Mesothelial cell of epicardium (in vitro differentiated cells): ENCODE results near the gene EFNA1. TPM values are rescaled to one million over a fixed set of nuclear protein-coding genes. Genes with fewer than 3 reads are reported as not detected.
"Not testable (repeated sequence)": the region's sequence is repeated elsewhere in the genome, so short reads cannot be mapped to it uniquely, and the experiment has no call there.

ENCODE experiments used
- DNase-seq, 2 experiments: peaks; one replicate each; pipeline ENCODE4 v3.0.0; 2021; ENCODE audit warnings: low spot score in 2 of 2; ENCODE audit not compliant: unreplicated experiment in 2 of 2
- H3K27ac Mint-ChIP-seq: 2 replicates; pipeline ENCODE4 v1.8.0; 2021; ENCODE audit warnings: mixed read lengths
- H3K27me3 Mint-ChIP-seq: 2 replicates; pipeline ENCODE4 v1.8.0; 2021; ENCODE audit warnings: low read depth, mixed read lengths
- H3K36me3 Mint-ChIP-seq: 2 replicates; pipeline ENCODE4 v1.8.0; 2021; ENCODE audit warnings: mixed read lengths
- H3K4me1 Mint-ChIP-seq: 2 replicates; pipeline ENCODE4 v1.8.0; 2021; ENCODE audit warnings: mixed read lengths
- H3K4me3 Mint-ChIP-seq: 2 replicates; pipeline ENCODE4 v1.8.0; 2021; ENCODE audit warnings: mild to moderate bottlenecking, moderate library complexity, mixed read lengths
- H3K9me3 Mint-ChIP-seq: 2 replicates; pipeline ENCODE4 v1.8.0; 2021; ENCODE audit warnings: mixed read lengths
- total RNA-seq: library from RNA; stranded (reverse); gene quantifications from 3 replicates; pipeline ENCODE4 v1.2.1, GENCODE V29; 2021
- TF ChIP-seq, protein P1 (sequence below): fragments of 200-600 bp; sonication (generic); IDR thresholded peaks from one replicate; pipeline ENCODE4 v1.5.0; 2021; ENCODE audit warnings: antibody characterized with exemption; ENCODE audit not compliant: unreplicated experiment

Gene EFNA1
- total RNA-seq, 1 donor from 2014 or later = 92.4 TPM

- TF ChIP-seq, protein P1, sequence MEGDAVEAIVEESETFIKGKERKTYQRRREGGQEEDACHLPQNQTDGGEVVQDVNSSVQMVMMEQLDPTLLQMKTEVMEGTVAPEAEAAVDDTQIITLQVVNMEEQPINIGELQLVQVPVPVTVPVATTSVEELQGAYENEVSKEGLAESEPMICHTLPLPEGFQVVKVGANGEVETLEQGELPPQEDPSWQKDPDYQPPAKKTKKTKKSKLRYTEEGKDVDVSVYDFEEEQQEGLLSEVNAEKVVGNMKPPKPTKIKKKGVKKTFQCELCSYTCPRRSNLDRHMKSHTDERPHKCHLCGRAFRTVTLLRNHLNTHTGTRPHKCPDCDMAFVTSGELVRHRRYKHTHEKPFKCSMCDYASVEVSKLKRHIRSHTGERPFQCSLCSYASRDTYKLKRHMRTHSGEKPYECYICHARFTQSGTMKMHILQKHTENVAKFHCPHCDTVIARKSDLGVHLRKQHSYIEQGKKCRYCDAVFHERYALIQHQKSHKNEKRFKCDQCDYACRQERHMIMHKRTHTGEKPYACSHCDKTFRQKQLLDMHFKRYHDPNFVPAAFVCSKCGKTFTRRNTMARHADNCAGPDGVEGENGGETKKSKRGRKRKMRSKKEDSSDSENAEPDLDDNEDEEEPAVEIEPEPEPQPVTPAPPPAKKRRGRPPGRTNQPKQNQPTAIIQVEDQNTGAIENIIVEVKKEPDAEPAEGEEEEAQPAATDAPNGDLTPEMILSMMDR = no peak
- Mint-ChIP-seq H3K9me3 (no peaks in the 10 kb centered on the region), H3K4me1 (peaks cover 45% of the 10 kb centered on the region), H3K27me3 (peaks cover 3% of the 10 kb centered on the region), H3K36me3 (peaks cover 14% of the 10 kb centered on the region), H3K4me3 (peak overlapping the region; percentile 90), H3K27ac (peak overlapping the region; percentile 99)
- no peak for DNase-seq
Measured at GRCh38 chr1:155137154-155137949, 9.7 kb downstream of the EFNA1 start.

GRCh38 chr1:155139895-155140629 lies 12.4 kb downstream of the EFNA1 start, which contains the start of gene DPM3:
DPM3 (minus strand) TSS chr1:155140531; CDS start chr1:155140240, 291 bp downstream.
- DNase-seq = peak; percentile 71 to 88
- Mint-ChIP-seq H3K27me3 (peaks cover 8% of the 10 kb centered on the region), H3K4me3 (peak within 1 kb of the TSS; percentile 90), H3K4me1 (peaks cover 34% of the 10 kb centered on the region), H3K36me3 (peaks cover 3% of the 10 kb centered on the region), H3K27ac (peak within 1 kb of the TSS; percentile 95), H3K9me3 (no peaks in the 10 kb centered on the region)
- TF ChIP-seq, protein P1 = no peak

DNA sequence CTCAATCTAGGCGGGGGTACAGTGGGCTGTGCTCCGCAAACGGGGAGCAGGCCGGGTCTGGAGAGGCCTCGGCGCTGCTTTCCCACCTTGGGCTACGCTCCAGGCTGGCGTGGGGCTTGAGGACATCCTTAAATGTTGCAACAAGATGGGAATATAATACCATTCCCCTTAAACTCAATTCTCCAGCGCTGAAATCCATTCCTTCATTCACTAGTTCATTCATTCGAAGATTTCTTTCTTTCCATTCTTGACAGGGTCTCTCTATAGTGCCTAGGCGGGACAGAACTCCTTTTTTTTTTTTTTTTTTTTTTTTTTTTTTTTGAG lies 12.9 kb downstream of the EFNA1 start:
- TF ChIP-seq, protein P1 = no peak
- Mint-ChIP-seq H3K27me3 (peaks cover 10% of the 10 kb centered on the region), H3K9me3 (no peaks in the 10 kb centered on the region), H3K4me1 (peaks cover 28% of the 10 kb centered on the region), H3K27ac (peak overlapping the region; percentile 95), H3K36me3 (peaks cover 3% of the 10 kb centered on the region), H3K4me3 (peak overlapping the region; percentile 90)
- no peak for DNase-seq

GRCh38 chr1:155141749-155142148 lies 14.1 kb downstream of the EFNA1 start:
- TF ChIP-seq, protein P1 = no peak
- Mint-ChIP-seq H3K4me1 (peaks cover 24% of the 10 kb centered on the region), H3K27ac (no peak overlapping the region), H3K36me3 (peaks cover 3% of the 10 kb centered on the region), H3K4me3 (no peak overlapping the region), H3K9me3 (no peaks in the 10 kb centered on the region), H3K27me3 (peaks cover 11% of the 10 kb centered on the region)
- no peak for DNase-seq

DNA sequence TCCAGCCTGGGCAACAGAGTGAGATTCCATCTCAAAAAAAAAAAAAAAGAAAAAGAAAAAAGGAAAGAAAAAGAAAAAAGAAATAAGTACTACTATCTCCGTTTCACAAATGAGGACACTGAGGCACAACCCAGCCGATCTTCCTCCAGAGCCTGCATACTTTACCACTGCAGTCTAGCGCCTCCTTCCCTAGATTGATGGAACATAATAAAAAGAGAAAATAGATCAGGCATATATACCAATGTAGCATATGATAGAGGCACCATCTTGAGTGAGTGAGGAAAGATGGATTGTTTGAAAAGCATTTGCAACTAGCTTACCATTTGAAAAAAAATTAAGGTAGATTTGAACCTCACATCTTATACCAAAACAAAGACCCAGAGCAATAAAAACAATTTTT lies 17.8 kb downstream of the EFNA1 start:
- Mint-ChIP-seq H3K4me1 (peaks cover 2% of the 10 kb centered on the region), H3K9me3 (no peaks in the 10 kb centered on the region), H3K4me3 (no peak overlapping the region), H3K27me3 (peaks cover 21% of the 10 kb centered on the region), H3K27ac (no peak overlapping the region), H3K36me3 (no peaks in the 10 kb centered on the region)
- TF ChIP-seq, protein P1 = no peak
- no peak for DNase-seq

DNA sequence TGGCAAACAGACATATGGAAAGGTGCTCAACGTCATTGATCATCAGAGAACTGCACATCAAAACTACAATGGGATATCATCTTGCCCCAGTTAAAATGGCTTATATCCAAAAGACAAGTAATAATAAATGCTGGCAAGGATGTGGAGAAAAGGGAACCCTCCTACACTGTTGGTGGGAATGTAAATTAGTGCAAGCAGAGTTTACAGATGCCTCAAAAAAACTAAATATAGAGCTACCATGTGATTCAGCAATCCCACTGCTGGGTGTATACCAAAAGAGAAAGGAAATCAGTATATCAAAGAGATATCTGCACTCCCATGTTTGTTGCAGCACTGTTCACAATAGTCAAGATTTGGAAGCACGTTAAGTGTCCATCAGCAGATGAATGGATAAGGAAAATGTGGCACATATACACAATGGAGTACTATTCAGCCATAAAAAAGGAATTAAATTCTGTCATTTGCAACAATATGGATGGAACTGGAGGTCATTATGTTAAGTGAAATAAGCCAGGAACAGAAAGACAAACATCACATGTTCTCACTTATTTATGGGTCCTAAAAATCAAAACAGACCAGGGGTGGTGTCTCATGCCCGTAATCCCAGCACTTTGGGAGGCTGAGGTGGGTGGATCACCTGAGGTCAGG lies 28.4 kb downstream of the EFNA1 start:
- H3K27ac Mint-ChIP-seq, H3K4me1 Mint-ChIP-seq, DNase-seq, H3K36me3 Mint-ChIP-seq, H3K9me3 Mint-ChIP-seq, H3K4me3 Mint-ChIP-seq: not testable (repeated sequence)
- H3K27me3 Mint-ChIP-seq = peaks cover 14% of the 10 kb centered on the region
